PC-3 (cell line): ENCODE measurements around the gene NOX1. TPM values are rescaled to one million over a fixed set of nuclear protein-coding genes. Genes with fewer than 3 reads are reported as not detected.

Experiments used
- ATAC-seq: fragments of 200-7000 bp; cut with Tn5 transposase; 2 replicates; pipeline ENCODE4 v1.9.1; 2020; ENCODE audit warnings: mild to moderate bottlenecking, moderate library complexity
- BruUV-seq: library from RNA; stranded (reverse); fragments of 400-500 nt; replicated peaks from 2 replicates; lab custom pipeline; 2021; lab: Mats Ljungman, UMichigan
- CTCF ChIA-PET: fragments of 300-600 bp; sonication (Branson Sonifier 250); formaldehyde crosslinking; loops from one replicate; lab custom pipeline; 2022; ENCODE audit warnings: antibody characterized with exemption; lab: Charles Lee
- POLR2A ChIA-PET: fragments of 300-600 bp; sonication (Branson Sonifier 250); formaldehyde crosslinking; loops from one replicate; lab custom pipeline; 2022; ENCODE audit warnings: antibody characterized with exemption; ENCODE audit not compliant: unreplicated experiment; lab: Charles Lee
- DNase-seq: peaks from one replicate; pipeline ENCODE4 v3.0.0-alpha.2; 2015
- H2AFZ ChIP-seq: fragments of 300-600 bp; sonication (generic); 2 replicates; pipeline ENCODE4 v1.6.0; 2016; ENCODE audit warnings: antibody characterized with exemption, low read length
- H3F3A ChIP-seq: fragments of 300-600 bp; sonication (generic); one replicate; pipeline ENCODE4 v1.6.0; 2017; ENCODE audit warnings: antibody characterized with exemption, low read length, control low read depth, mild to moderate bottlenecking; ENCODE audit not compliant: unreplicated experiment
- H3K27ac ChIP-seq: fragments of 300-600 bp; sonication (generic); 2 replicates; pipeline ENCODE4 v1.5.1; 2016; ENCODE audit warnings: mild to moderate bottlenecking, low read length
- H3K27me3 ChIP-seq: fragments of 300-600 bp; sonication (generic); 2 replicates; pipeline ENCODE4 v1.6.1; 2016; ENCODE audit warnings: low read length, mixed read lengths
- H3K36me3 ChIP-seq: fragments of 300-600 bp; sonication (generic); 2 replicates; pipeline ENCODE4 v1.6.1; 2016; ENCODE audit warnings: low read depth, mixed run types, low read length, mixed read lengths
- H3K4me1 ChIP-seq: fragments of 300-600 bp; sonication (generic); 2 replicates; pipeline ENCODE4 v1.5.1; 2016; ENCODE audit warnings: low read length; ENCODE audit not compliant: insufficient read depth
- H3K4me2 ChIP-seq: fragments of 300-600 bp; sonication (generic); 2 replicates; pipeline ENCODE4 v1.6.0; 2016; ENCODE audit warnings: low read length
- H3K4me3 ChIP-seq: fragments of 300-600 bp; sonication (generic); 2 replicates; pipeline ENCODE4 v1.5.1; 2016; ENCODE audit warnings: mild to moderate bottlenecking, low read length, mixed read lengths
- H3K79me2 ChIP-seq: fragments of 300-600 bp; sonication (generic); 2 replicates; pipeline ENCODE4 v1.6.1; 2017; ENCODE audit warnings: low read length, mixed read lengths
- H3K9ac ChIP-seq: fragments of 300-600 bp; sonication (generic); 2 replicates; pipeline ENCODE4 v1.6.0; 2016; ENCODE audit warnings: mild to moderate bottlenecking, low read length
- H3K9me2 ChIP-seq: fragments of 300-600 bp; sonication (generic); replicated peaks from 2 replicates; pipeline ENCODE4 v1.6.1; 2016; ENCODE audit warnings: mixed run types, low read length, mixed read lengths
- H3K9me3 ChIP-seq: fragments of 300-600 bp; sonication (generic); 2 replicates; pipeline ENCODE4 v1.6.1; 2016; ENCODE audit warnings: low read length, mixed read lengths
- H4K20me1 ChIP-seq: fragments of 300-600 bp; sonication (generic); 2 replicates; pipeline ENCODE4 v1.6.1; 2016; ENCODE audit warnings: low read length, mixed read lengths
- CTCF ChIP-seq: fragments of 300-600 bp; sonication (generic); conservative IDR thresholded peaks from 2 replicates; pipeline ENCODE4 v1.5.1; 2017; ENCODE audit warnings: antibody characterized with exemption, low read depth, mild to moderate bottlenecking, low read length
- EZH2 ChIP-seq: fragments of 300-600 bp; sonication (generic); IDR thresholded peaks from one replicate; pipeline ENCODE4 v1.6.1; 2017; ENCODE audit warnings: antibody characterized with exemption, mild to moderate bottlenecking, low read length; ENCODE audit not compliant: unreplicated experiment
- EZH2phosphoT487 ChIP-seq: fragments of 300-600 bp; sonication (generic); IDR thresholded peaks from 2 replicates; pipeline ENCODE4 v1.6.1; 2018; ENCODE audit warnings: mild to moderate bottlenecking, antibody characterized with exemption, low read length, borderline replicate concordance
- intact Hi-C: fragments of 100-400 bp; cut with micrococcal nuclease; formaldehyde crosslinking; loops from 2 replicates; pipeline ENCODE4 v1.9.0; 2023
- total RNA-seq: library from RNA; depleted of rRNA; stranded (reverse); fragments of >200 nt; gene quantifications from 2 replicates; pipeline ENCODE4 v1.2.3, GENCODE V29; 2014

NOX1 gene
- total RNA-seq, 1 experiment from 2014 or later: not detected

GRCh38 chrX:100850317-100850716, 23.8 kb downstream of the NOX1 start:
- TF ChIP-seq EZH2phosphoT487 (no peak), CTCF (no peak), EZH2 (no peak)
- Histone ChIP-seq H3K9me2 (no peaks in the 10 kb centered on the region), H3K4me2 (no peak overlapping the region), H4K20me1 (no peaks in the 10 kb centered on the region), H3K9me3 (no peaks in the 10 kb centered on the region), H3F3A (no peaks in the 10 kb centered on the region), H3K4me3 (no peak overlapping the region), H3K27ac (no peak overlapping the region), H3K79me2 (no peaks in the 10 kb centered on the region), H3K9ac (no peak overlapping the region), H2AFZ (no peak overlapping the region), H3K4me1 (no peaks in the 10 kb centered on the region), H3K27me3 (no peaks in the 10 kb centered on the region), H3K36me3 (no peaks in the 10 kb centered on the region)
- intact Hi-C loops: no loop called here
- ATAC-seq: no peak
- ChIA-PET CTCF (no interaction called here), POLR2A (no interaction called here)
- BruUV-seq: no TSS peak
- no peak for DNase-seq

- Histone ChIP-seq H3K9me2 (no peaks in the 10 kb centered on the region), H3K4me3 (no peak overlapping the region), H3K4me2 (no peak overlapping the region), H3K4me1 (peaks cover 6% of the 10 kb centered on the region), H3K9ac (no peak overlapping the region), H2AFZ (no peak overlapping the region), H3K27me3 (no peaks in the 10 kb centered on the region), H3K9me3 (no peaks in the 10 kb centered on the region), H4K20me1 (no peaks in the 10 kb centered on the region), H3K79me2 (no peaks in the 10 kb centered on the region), H3F3A (no peaks in the 10 kb centered on the region), H3K36me3 (peaks cover 49% of the 10 kb centered on the region), H3K27ac (no peak overlapping the region)
- ChIA-PET POLR2A (no interaction called here), CTCF (no interaction called here)
- BruUV-seq: no TSS peak
- ATAC-seq: no peak
- DNase-seq: no peak
- TF ChIP-seq CTCF (no peak), EZH2phosphoT487 (no peak), EZH2 (no peak)
- intact Hi-C loops: no loop called here
These were observed 42.8 kb downstream of the NOX1 start for GRCh38 chrX:100831219-100831946.

- H3K79me2 ChIP-seq: no peaks in the 10 kb centered on the region
- H3K9ac ChIP-seq: no peak overlapping the region
- no peaks in the 10 kb centered on the region for H3K9me2 ChIP-seq
- no peak for DNase-seq
- H3K27ac ChIP-seq: no peak overlapping the region; the same call in 1 of the 2 replicates
- H3K4me3 ChIP-seq: no peak overlapping the region
- ChIA-PET POLR2A (no interaction called here), CTCF (no interaction called here)
- H3K4me1 ChIP-seq: peaks cover 6% of the 10 kb centered on the region
- peaks cover 51% of the 10 kb centered on the region for H3K36me3 ChIP-seq
- H4K20me1 ChIP-seq: no peaks in the 10 kb centered on the region
- H3F3A ChIP-seq: no peaks in the 10 kb centered on the region
- H3K27me3 ChIP-seq: no peaks in the 10 kb centered on the region
- no peak overlapping the region for H2AFZ ChIP-seq
- no TSS peak for BruUV-seq
- intact Hi-C loops: no loop called here
- H3K4me2 ChIP-seq: no peak overlapping the region
- TF ChIP-seq EZH2: no peak
- no peak for TF ChIP-seq EZH2phosphoT487
- TF ChIP-seq CTCF: no peak
- no peak for ATAC-seq
- no peaks in the 10 kb centered on the region for H3K9me3 ChIP-seq
These were observed 43.6 kb downstream of the NOX1 start for GRCh38 chrX:100830547-100830946.
